ENCODE data around the gene TMPRSS15. TPM values are rescaled to one million over a fixed set of nuclear protein-coding genes. Genes with fewer than 3 reads are reported as not detected.

The TMPRSS15 gene
- total RNA-seq (not detected), total RNA-seq (0 reads per million in 2 donors)

GRCh38 chr21:18403735-18404450, at the start of gene TMPRSS15:
TMPRSS15 (minus strand) TSS chr21:18403785; CDS start chr21:18403622, 163 bp downstream.
- Mint-ChIP-seq H3K4me3 (no peak within 1 kb of the TSS), H3K27ac (no peak within 1 kb of the TSS), H3K27me3 (no peaks in the 10 kb centered on the region), H3K4me1 (peaks cover 2% of the 10 kb centered on the region), H3K36me3 (ENCODE audit: low read depth) (no peaks in the 10 kb centered on the region)
- H3K9me3 ChIP-seq (ENCODE audit: control insufficient read depth, low read length, poor library complexity, severe bottlenecking), result no peaks in the 10 kb centered on the region
- ATAC-seq (no peak), DNase-seq (no peak)

- H3K27me3 Mint-ChIP-seq, result no peaks in the 10 kb centered on the region
- ATAC-seq, result no peak
- H3K4me3 Mint-ChIP-seq, result no peak overlapping the region
- no peaks in the 10 kb centered on the region for H3K9me3 ChIP-seq (ENCODE audit: control insufficient read depth, low read length, poor library complexity, severe bottlenecking)
- H3K36me3 Mint-ChIP-seq (ENCODE audit: low read depth), result no peaks in the 10 kb centered on the region
- H3K27ac Mint-ChIP-seq, result no peak overlapping the region
- DNase-seq, result no peak
- no peaks in the 10 kb centered on the region for H3K4me1 Mint-ChIP-seq
These were observed 48.1 kb upstream of the TMPRSS15 start for GRCh38 chr21:18451670-18452069.

- no peak for ATAC-seq
- no peaks in the 10 kb centered on the region for H3K9me3 ChIP-seq (ENCODE audit: control insufficient read depth, low read length, poor library complexity, severe bottlenecking)
- H3K36me3 Mint-ChIP-seq (ENCODE audit: low read depth), result no peaks in the 10 kb centered on the region
- H3K27ac Mint-ChIP-seq, result no peak overlapping the region
- no peaks in the 10 kb centered on the region for H3K4me1 Mint-ChIP-seq
- H3K27me3 Mint-ChIP-seq, result no peaks in the 10 kb centered on the region
- DNase-seq, result no peak
- H3K4me3 Mint-ChIP-seq, result no peak overlapping the region
These were observed 46.3 kb upstream of the TMPRSS15 start for GRCh38 chr21:18449605-18450550.

GRCh38 chr21:18443701-18444100, 40.1 kb upstream of the TMPRSS15 start:
- ATAC-seq, result peak; percentile 69
- Mint-ChIP-seq H3K27me3 (no peaks in the 10 kb centered on the region), H3K36me3 (ENCODE audit: low read depth) (no peaks in the 10 kb centered on the region), H3K4me1 (no peaks in the 10 kb centered on the region), H3K27ac (no peak overlapping the region), H3K4me3 (no peak overlapping the region)
- no peak for DNase-seq
- H3K9me3 ChIP-seq (ENCODE audit: control insufficient read depth, low read length, poor library complexity, severe bottlenecking), result no peaks in the 10 kb centered on the region

- Mint-ChIP-seq H3K4me1 (no peaks in the 10 kb centered on the region), H3K27ac (no peak overlapping the region), H3K36me3 (ENCODE audit: low read depth) (no peaks in the 10 kb centered on the region), H3K4me3 (no peak overlapping the region), H3K27me3 (no peaks in the 10 kb centered on the region)
- ATAC-seq, result no peak
- no peaks in the 10 kb centered on the region for H3K9me3 ChIP-seq (ENCODE audit: control insufficient read depth, low read length, poor library complexity, severe bottlenecking)
- no peak for DNase-seq
These were observed 39.5 kb upstream of the TMPRSS15 start for GRCh38 chr21:18443085-18443484.

- H3K27me3 Mint-ChIP-seq, result no peaks in the 10 kb centered on the region
- no peaks in the 10 kb centered on the region for H3K9me3 ChIP-seq (ENCODE audit: control insufficient read depth, low read length, poor library complexity, severe bottlenecking)
- ATAC-seq (no peak), DNase-seq (no peak)
- no peak overlapping the region for H3K27ac Mint-ChIP-seq
- no peaks in the 10 kb centered on the region for H3K4me1 Mint-ChIP-seq
- H3K36me3 Mint-ChIP-seq (ENCODE audit: low read depth), result no peaks in the 10 kb centered on the region
- H3K4me3 Mint-ChIP-seq, result no peak overlapping the region
These were observed 26.8 kb upstream of the TMPRSS15 start for GRCh38 chr21:18430341-18430740.

- no peaks in the 10 kb centered on the region for H3K36me3 Mint-ChIP-seq (ENCODE audit: low read depth)
- ATAC-seq (no peak), DNase-seq (no peak)
- no peaks in the 10 kb centered on the region for H3K4me1 Mint-ChIP-seq
- H3K27me3 Mint-ChIP-seq, result no peaks in the 10 kb centered on the region
- no peak overlapping the region for H3K27ac Mint-ChIP-seq
- no peak overlapping the region for H3K4me3 Mint-ChIP-seq
- H3K9me3 ChIP-seq (ENCODE audit: control insufficient read depth, low read length, poor library complexity, severe bottlenecking), result no peaks in the 10 kb centered on the region
These were observed 20.7 kb upstream of the TMPRSS15 start for GRCh38 chr21:18424276-18424675.

- ATAC-seq, result no peak
- no peaks in the 10 kb centered on the region for H3K27me3 Mint-ChIP-seq
- no peak overlapping the region for H3K27ac Mint-ChIP-seq
- no peak for DNase-seq
- H3K9me3 ChIP-seq (ENCODE audit: control insufficient read depth, low read length, poor library complexity, severe bottlenecking), result no peaks in the 10 kb centered on the region
- H3K4me1 Mint-ChIP-seq, result no peaks in the 10 kb centered on the region
- H3K36me3 Mint-ChIP-seq (ENCODE audit: low read depth), result no peaks in the 10 kb centered on the region
- no peak overlapping the region for H3K4me3 Mint-ChIP-seq
These were observed 13.7 kb upstream of the TMPRSS15 start for GRCh38 chr21:18417141-18417790.

- H3K4me1 Mint-ChIP-seq, result no peaks in the 10 kb centered on the region
- H3K4me3 Mint-ChIP-seq, result no peak overlapping the region
- no peaks in the 10 kb centered on the region for H3K9me3 ChIP-seq (ENCODE audit: control insufficient read depth, low read length, poor library complexity, severe bottlenecking)
- DNase-seq (no peak), ATAC-seq (no peak)
- no peaks in the 10 kb centered on the region for H3K27me3 Mint-ChIP-seq
- H3K36me3 Mint-ChIP-seq (ENCODE audit: low read depth), result no peaks in the 10 kb centered on the region
- H3K27ac Mint-ChIP-seq, result no peak overlapping the region
These were observed 8.0 kb upstream of the TMPRSS15 start for GRCh38 chr21:18411565-18411964.

GRCh38 chr21:18409579-18409978, 6.0 kb upstream of the TMPRSS15 start:
- H3K27me3 Mint-ChIP-seq, result no peaks in the 10 kb centered on the region
- no peak overlapping the region for H3K27ac Mint-ChIP-seq
- H3K9me3 ChIP-seq (ENCODE audit: control insufficient read depth, low read length, poor library complexity, severe bottlenecking), result no peaks in the 10 kb centered on the region
- no peaks in the 10 kb centered on the region for H3K36me3 Mint-ChIP-seq (ENCODE audit: low read depth)
- H3K4me3 Mint-ChIP-seq, result no peak overlapping the region
- DNase-seq, result no peak
- ATAC-seq, result no peak
- no peaks in the 10 kb centered on the region for H3K4me1 Mint-ChIP-seq

GRCh38 chr21:18398843-18399242, 4.7 kb downstream of the TMPRSS15 start:
- DNase-seq, result no peak
- H3K4me3 Mint-ChIP-seq, result no peak overlapping the region
- H3K9me3 ChIP-seq (ENCODE audit: control insufficient read depth, low read length, poor library complexity, severe bottlenecking), result no peaks in the 10 kb centered on the region
- no peak overlapping the region for H3K27ac Mint-ChIP-seq
- H3K4me1 Mint-ChIP-seq, result peaks cover 2% of the 10 kb centered on the region
- no peak for ATAC-seq
- no peaks in the 10 kb centered on the region for H3K27me3 Mint-ChIP-seq
- no peaks in the 10 kb centered on the region for H3K36me3 Mint-ChIP-seq (ENCODE audit: low read depth)

GRCh38 chr21:18387994-18388393, 15.6 kb downstream of the TMPRSS15 start:
- no peaks in the 10 kb centered on the region for H3K27me3 Mint-ChIP-seq
- ATAC-seq (no peak), DNase-seq (no peak)
- H3K4me3 Mint-ChIP-seq, result no peak overlapping the region
- no peaks in the 10 kb centered on the region for H3K36me3 Mint-ChIP-seq (ENCODE audit: low read depth)
- no peak overlapping the region for H3K27ac Mint-ChIP-seq
- no peaks in the 10 kb centered on the region for H3K9me3 ChIP-seq (ENCODE audit: control insufficient read depth, low read length, poor library complexity, severe bottlenecking)
- no peaks in the 10 kb centered on the region for H3K4me1 Mint-ChIP-seq

- H3K9me3 ChIP-seq (ENCODE audit: control insufficient read depth, low read length, poor library complexity, severe bottlenecking), result no peaks in the 10 kb centered on the region
- DNase-seq, result no peak
- Mint-ChIP-seq H3K4me1 (no peaks in the 10 kb centered on the region), H3K36me3 (ENCODE audit: low read depth) (no peaks in the 10 kb centered on the region), H3K27ac (no peak overlapping the region), H3K27me3 (no peaks in the 10 kb centered on the region), H3K4me3 (no peak overlapping the region)
- no peak for ATAC-seq
These were observed 18.8 kb downstream of the TMPRSS15 start for GRCh38 chr21:18384771-18385170.
